Measurements from ENCODE around the gene HNF1B. TPM values are rescaled to one million over a fixed set of nuclear protein-coding genes. Genes with fewer than 3 reads are reported as not detected.

HNF1B gene
- total and polyA plus RNA-seq, 4 donors = 1.6 to 5.7 (median 4.5) TPM

DNA sequence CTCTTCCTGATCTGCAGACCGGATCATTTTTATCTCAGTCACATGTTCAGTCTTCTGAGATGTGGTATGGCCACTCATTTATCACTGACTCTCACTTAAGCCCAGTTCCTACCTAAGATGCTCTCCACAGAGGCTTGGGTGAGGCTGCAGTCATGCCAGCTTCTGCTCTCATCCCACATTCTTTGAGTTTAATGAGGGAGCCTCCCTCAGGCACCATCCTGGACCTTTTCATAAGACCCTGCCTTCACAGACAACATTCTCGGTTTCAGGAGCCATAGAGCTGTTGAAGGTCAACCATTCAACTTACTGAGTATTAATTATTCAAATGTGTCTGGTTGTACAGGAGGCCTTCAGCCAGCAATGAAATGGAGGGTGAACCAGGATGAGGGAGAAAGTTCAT lies 23.6 kb upstream of the HNF1B start:
- Histone ChIP-seq H3K36me3 (ENCODE audit: control insufficient read depth in 4 of 4, insufficient read depth in 3 of 4, low read depth in 1 of 4, low read length in 3 of 4) (no peaks in the 10 kb centered on the region), H3K4me3 (ENCODE audit: low read depth in 1 of 3, low read length in 3 of 3) (no peak overlapping the region), H3K27ac (ENCODE audit: low read depth in 1 of 2, low read length in 2 of 2) (no peak overlapping the region), H3K27me3 (ENCODE audit: control insufficient read depth in 4 of 4, insufficient read depth in 4 of 4, low read length in 3 of 4) (no peaks in the 10 kb centered on the region), H3K4me1 (ENCODE audit: control insufficient read depth in 4 of 4, insufficient read depth in 4 of 4, low read length in 3 of 4) (no peaks in the 10 kb centered on the region), H3K9ac (ENCODE audit: low read depth in 1 of 2, low read length in 2 of 2) (no peak overlapping the region), H3K9me3 (ENCODE audit: control insufficient read depth in 4 of 4, low read length in 3 of 4) (no peaks in the 10 kb centered on the region)
- TF ChIP-seq, protein P1, sequence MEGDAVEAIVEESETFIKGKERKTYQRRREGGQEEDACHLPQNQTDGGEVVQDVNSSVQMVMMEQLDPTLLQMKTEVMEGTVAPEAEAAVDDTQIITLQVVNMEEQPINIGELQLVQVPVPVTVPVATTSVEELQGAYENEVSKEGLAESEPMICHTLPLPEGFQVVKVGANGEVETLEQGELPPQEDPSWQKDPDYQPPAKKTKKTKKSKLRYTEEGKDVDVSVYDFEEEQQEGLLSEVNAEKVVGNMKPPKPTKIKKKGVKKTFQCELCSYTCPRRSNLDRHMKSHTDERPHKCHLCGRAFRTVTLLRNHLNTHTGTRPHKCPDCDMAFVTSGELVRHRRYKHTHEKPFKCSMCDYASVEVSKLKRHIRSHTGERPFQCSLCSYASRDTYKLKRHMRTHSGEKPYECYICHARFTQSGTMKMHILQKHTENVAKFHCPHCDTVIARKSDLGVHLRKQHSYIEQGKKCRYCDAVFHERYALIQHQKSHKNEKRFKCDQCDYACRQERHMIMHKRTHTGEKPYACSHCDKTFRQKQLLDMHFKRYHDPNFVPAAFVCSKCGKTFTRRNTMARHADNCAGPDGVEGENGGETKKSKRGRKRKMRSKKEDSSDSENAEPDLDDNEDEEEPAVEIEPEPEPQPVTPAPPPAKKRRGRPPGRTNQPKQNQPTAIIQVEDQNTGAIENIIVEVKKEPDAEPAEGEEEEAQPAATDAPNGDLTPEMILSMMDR (IDR thresholded peaks at IDR 0.05; ENCODE audit: low read depth, low read length, missing input control) = no peak
- no peak for TF ChIP-seq RAD21 (IDR thresholded peaks at IDR 0.05)
- TF ChIP-seq, protein P2, sequence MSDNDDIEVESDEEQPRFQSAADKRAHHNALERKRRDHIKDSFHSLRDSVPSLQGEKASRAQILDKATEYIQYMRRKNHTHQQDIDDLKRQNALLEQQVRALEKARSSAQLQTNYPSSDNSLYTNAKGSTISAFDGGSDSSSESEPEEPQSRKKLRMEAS (IDR thresholded peaks at IDR 0.05) = no peak
- TF ChIP-seq FOXA1 (IDR thresholded peaks at IDR 0.05) = no peak
- TF ChIP-seq HNF4A (conservative IDR thresholded peaks at IDR 0.05) = no peak
- TF ChIP-seq GABPA (IDR thresholded peaks at IDR 0.05 in 1 of 2, conservative IDR thresholded peaks at IDR 0.05 in 1 of 2) = no peak
- TF ChIP-seq TAF1 (conservative IDR thresholded peaks at IDR 0.05) = no peak
- no peak for DNase-seq (ENCODE audit: low spot score)
- 94% methylated on average over 2 of the region's 2 CpGs for whole genome bisulfite sequencing

DNA sequence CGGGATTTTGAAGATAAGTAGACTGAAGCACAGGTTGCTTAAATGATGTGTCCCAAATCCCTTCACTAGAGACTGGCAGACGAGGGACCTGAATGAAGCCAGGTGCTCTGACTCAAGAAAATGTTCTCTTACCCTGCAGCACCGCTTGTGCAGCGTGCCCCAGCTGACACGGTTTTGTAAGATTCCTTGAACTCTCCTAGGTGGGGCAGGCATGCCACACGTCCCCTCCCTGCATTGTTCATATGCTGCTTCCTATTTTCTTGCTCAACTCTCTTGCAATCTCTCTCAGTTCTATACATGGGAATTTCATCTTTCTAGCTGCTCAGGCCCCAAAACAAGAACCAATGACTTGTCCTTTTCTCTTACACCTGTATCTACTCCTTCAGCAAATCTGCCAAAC lies 22.1 kb upstream of the HNF1B start:
- 78% methylated on average over 6 of the region's 6 CpGs for WGBS

More for the DNA sequence above, 22.1 kb upstream of the HNF1B start:
- no peak overlapping the region for H3K9ac ChIP-seq (ENCODE audit: low read depth in 1 of 2, low read length in 2 of 2)
- H3K4me3 ChIP-seq (ENCODE audit: low read depth in 1 of 3, low read length in 3 of 3) = no peak overlapping the region
- no peaks in the 10 kb centered on the region for H3K9me3 ChIP-seq (ENCODE audit: control insufficient read depth in 4 of 4, low read length in 3 of 4)
- H3K27ac ChIP-seq (ENCODE audit: low read depth in 1 of 2, low read length in 2 of 2) = no peak overlapping the region
- H3K36me3 ChIP-seq (ENCODE audit: control insufficient read depth in 4 of 4, insufficient read depth in 3 of 4, low read depth in 1 of 4, low read length in 3 of 4) = no peaks in the 10 kb centered on the region
- H3K4me1 ChIP-seq (ENCODE audit: control insufficient read depth in 4 of 4, insufficient read depth in 4 of 4, low read length in 3 of 4) = no peaks in the 10 kb centered on the region
- DNase-seq (ENCODE audit: low spot score) = no peak
- no peaks in the 10 kb centered on the region for H3K27me3 ChIP-seq (ENCODE audit: control insufficient read depth in 4 of 4, insufficient read depth in 4 of 4, low read length in 3 of 4)
- TF ChIP-seq, protein P3, sequence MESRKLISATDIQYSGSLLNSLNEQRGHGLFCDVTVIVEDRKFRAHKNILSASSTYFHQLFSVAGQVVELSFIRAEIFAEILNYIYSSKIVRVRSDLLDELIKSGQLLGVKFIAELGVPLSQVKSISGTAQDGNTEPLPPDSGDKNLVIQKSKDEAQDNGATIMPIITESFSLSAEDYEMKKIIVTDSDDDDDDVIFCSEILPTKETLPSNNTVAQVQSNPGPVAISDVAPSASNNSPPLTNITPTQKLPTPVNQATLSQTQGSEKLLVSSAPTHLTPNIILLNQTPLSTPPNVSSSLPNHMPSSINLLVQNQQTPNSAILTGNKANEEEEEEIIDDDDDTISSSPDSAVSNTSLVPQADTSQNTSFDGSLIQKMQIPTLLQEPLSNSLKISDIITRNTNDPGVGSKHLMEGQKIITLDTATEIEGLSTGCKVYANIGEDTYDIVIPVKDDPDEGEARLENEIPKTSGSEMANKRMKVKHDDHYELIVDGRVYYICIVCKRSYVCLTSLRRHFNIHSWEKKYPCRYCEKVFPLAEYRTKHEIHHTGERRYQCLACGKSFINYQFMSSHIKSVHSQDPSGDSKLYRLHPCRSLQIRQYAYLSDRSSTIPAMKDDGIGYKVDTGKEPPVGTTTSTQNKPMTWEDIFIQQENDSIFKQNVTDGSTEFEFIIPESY (IDR thresholded peaks at IDR 0.05) = no peak
- TF ChIP-seq HNF4G (IDR thresholded peaks at IDR 0.05) (no peak), GABPA (IDR thresholded peaks at IDR 0.05 in 1 of 2, conservative IDR thresholded peaks at IDR 0.05 in 1 of 2) (no peak), FOXA1 (IDR thresholded peaks at IDR 0.05) (no peak), RXRA (IDR thresholded peaks at IDR 0.05) (no peak), NR2F2 (IDR thresholded peaks at IDR 0.05) (no peak), HNF4A (conservative IDR thresholded peaks at IDR 0.05) (no peak), JUND (IDR thresholded peaks at IDR 0.05) (no peak), FOXA2 (IDR thresholded peaks at IDR 0.05) (no peak), SP1 (IDR thresholded peaks at IDR 0.05) (no peak), YY1 (IDR thresholded peaks at IDR 0.05) (no peak), TAF1 (conservative IDR thresholded peaks at IDR 0.05) (no peak), EGR1 (IDR thresholded peaks at IDR 0.05; ENCODE audit: low read depth in 2 of 2) (no peak)
- TF ChIP-seq, protein P4, sequence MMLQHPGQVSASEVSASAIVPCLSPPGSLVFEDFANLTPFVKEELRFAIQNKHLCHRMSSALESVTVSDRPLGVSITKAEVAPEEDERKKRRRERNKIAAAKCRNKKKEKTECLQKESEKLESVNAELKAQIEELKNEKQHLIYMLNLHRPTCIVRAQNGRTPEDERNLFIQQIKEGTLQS (IDR thresholded peaks at IDR 0.05) = no peak
- TF ChIP-seq, protein P5, sequence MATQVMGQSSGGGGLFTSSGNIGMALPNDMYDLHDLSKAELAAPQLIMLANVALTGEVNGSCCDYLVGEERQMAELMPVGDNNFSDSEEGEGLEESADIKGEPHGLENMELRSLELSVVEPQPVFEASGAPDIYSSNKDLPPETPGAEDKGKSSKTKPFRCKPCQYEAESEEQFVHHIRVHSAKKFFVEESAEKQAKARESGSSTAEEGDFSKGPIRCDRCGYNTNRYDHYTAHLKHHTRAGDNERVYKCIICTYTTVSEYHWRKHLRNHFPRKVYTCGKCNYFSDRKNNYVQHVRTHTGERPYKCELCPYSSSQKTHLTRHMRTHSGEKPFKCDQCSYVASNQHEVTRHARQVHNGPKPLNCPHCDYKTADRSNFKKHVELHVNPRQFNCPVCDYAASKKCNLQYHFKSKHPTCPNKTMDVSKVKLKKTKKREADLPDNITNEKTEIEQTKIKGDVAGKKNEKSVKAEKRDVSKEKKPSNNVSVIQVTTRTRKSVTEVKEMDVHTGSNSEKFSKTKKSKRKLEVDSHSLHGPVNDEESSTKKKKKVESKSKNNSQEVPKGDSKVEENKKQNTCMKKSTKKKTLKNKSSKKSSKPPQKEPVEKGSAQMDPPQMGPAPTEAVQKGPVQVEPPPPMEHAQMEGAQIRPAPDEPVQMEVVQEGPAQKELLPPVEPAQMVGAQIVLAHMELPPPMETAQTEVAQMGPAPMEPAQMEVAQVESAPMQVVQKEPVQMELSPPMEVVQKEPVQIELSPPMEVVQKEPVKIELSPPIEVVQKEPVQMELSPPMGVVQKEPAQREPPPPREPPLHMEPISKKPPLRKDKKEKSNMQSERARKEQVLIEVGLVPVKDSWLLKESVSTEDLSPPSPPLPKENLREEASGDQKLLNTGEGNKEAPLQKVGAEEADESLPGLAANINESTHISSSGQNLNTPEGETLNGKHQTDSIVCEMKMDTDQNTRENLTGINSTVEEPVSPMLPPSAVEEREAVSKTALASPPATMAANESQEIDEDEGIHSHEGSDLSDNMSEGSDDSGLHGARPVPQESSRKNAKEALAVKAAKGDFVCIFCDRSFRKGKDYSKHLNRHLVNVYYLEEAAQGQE (IDR thresholded peaks at IDR 0.05) = no peak
- TF ChIP-seq, protein P2 (IDR thresholded peaks at IDR 0.05) = no peak
- TF ChIP-seq, protein P1 (IDR thresholded peaks at IDR 0.05; ENCODE audit: low read depth, low read length, missing input control) = no peak
